Measurements from ENCODE around the gene MSRB1. TPM values are rescaled to one million over a fixed set of nuclear protein-coding genes. Genes with fewer than 3 reads are reported as not detected.

Gene MSRB1
- total RNA-seq, 1 experiment from 2014 or later: 18.3 TPM

- DNase-seq (ENCODE audit: low read depth, low spot score) (no peak), ATAC-seq (no peak)
- ChIA-PET RAD21 (ENCODE audit: low non-redundant PET in 1 of 2, low total read pairs in 2 of 2, uncharacterized antibody in 2 of 2, unreplicated experiment in 2 of 2) (no interaction called here), CTCF (interaction anchor here (1.6 kb wide), 1 partner anchor 12 kb away, joined by 9 read pairs; no protein-coding TSS in a partner anchor), POLR2A (no interaction called here)
- Histone ChIP-seq H3K4me1 (ENCODE audit: control insufficient read depth in 1 of 2, insufficient read depth in 2 of 2, low read length in 2 of 2) (peaks cover 11 to 34% of the 10 kb centered on the region in 2 experiments; a peak in 3 of 4 replicates), H3K27me3 (ENCODE audit: insufficient read depth, low read length) (no peaks in the 10 kb centered on the region), H3K4me2 (ENCODE audit: low read length) (peak overlapping the region; percentile 27; the same call in 1 of the 2 replicates), H3K36me3 (ENCODE audit: control insufficient read depth in 1 of 2, insufficient read depth in 2 of 2, low read length in 2 of 2) (peaks cover 0 to 5% of the 10 kb centered on the region in 2 experiments; a peak in 1 of 4 replicates), H3K9me3 (ENCODE audit: control insufficient read depth in 1 of 2, insufficient read depth in 1 of 2, low read depth in 1 of 2, low read length in 2 of 2) (no peaks in the 10 kb centered on the region), H3K9me2 (ENCODE audit: insufficient read depth) (no peaks in the 10 kb centered on the region), H3K27ac (ENCODE audit: low read depth, low read length) (no peak overlapping the region), H3K9ac (ENCODE audit: low read length) (no peak overlapping the region), H3K4me3 (replicated peaks in 1 of 2; ENCODE audit: low read depth in 1 of 2, low read length in 2 of 2) (no peak overlapping the region), H4K20me1 (ENCODE audit: insufficient read depth) (no peaks in the 10 kb centered on the region), H3K79me2 (ENCODE audit: insufficient read depth, low read length) (no peaks in the 10 kb centered on the region), H2AFZ (ENCODE audit: low read depth, low read length, poor library complexity, severe bottlenecking) (no peak overlapping the region)
- no peak for TF ChIP-seq SIN3A (IDR thresholded peaks at IDR 0.05; ENCODE audit: low read depth)
- TF ChIP-seq EZH2phosphoT487 (IDR thresholded peaks at IDR 0.05; ENCODE audit: borderline replicate concordance): no peak
- no peak for TF ChIP-seq SRF (IDR thresholded peaks at IDR 0.05; ENCODE audit: low read depth)
- TF ChIP-seq, protein P1, sequence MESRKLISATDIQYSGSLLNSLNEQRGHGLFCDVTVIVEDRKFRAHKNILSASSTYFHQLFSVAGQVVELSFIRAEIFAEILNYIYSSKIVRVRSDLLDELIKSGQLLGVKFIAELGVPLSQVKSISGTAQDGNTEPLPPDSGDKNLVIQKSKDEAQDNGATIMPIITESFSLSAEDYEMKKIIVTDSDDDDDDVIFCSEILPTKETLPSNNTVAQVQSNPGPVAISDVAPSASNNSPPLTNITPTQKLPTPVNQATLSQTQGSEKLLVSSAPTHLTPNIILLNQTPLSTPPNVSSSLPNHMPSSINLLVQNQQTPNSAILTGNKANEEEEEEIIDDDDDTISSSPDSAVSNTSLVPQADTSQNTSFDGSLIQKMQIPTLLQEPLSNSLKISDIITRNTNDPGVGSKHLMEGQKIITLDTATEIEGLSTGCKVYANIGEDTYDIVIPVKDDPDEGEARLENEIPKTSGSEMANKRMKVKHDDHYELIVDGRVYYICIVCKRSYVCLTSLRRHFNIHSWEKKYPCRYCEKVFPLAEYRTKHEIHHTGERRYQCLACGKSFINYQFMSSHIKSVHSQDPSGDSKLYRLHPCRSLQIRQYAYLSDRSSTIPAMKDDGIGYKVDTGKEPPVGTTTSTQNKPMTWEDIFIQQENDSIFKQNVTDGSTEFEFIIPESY (IDR thresholded peaks at IDR 0.05; ENCODE audit: extremely low read depth, insufficient replicate concordance, low read length): no peak
- no peak for TF ChIP-seq FOSL1 (IDR thresholded peaks at IDR 0.05; ENCODE audit: low read depth)
- TF ChIP-seq TCF7L2 (IDR thresholded peaks at IDR 0.05; ENCODE audit: borderline replicate concordance, extremely low read depth, insufficient read depth, insufficient read length): no peak
- no peak for TF ChIP-seq POLR2AphosphoS5 (IDR thresholded peaks at IDR 0.05; ENCODE audit: low read depth, low read length)
- BruUV-seq (replicated peaks): no TSS peak
- intact Hi-C loops (cut with micrococcal nuclease): no loop called here
Observed at GRCh38 chr16:1991588-1991947, 48.6 kb upstream of the MSRB1 start.

DNA sequence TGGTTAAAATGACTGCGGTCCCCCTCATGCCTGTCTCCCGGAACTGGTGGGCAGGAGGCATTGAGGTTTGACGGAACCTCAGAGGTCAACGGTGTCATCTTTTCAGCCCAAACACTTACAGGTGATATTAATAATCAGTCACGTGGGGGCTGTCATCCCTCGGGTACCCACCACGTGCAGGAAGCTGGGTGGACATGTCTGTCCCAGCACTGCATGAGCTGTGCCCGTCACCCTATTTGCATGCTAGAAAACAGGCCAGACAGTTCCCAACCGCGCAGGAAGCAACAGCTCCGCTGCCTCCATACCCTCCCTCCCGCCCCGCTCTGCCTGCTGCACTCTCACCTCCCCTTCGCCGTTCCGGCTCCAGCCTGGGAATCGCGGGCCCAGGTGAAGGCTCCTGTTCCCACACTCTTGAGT is 48.1 kb upstream of the MSRB1 start:
- DNase-seq (ENCODE audit: low read depth, low spot score) (no peak), ATAC-seq (no peak)
- POLR2A ChIA-PET: no interaction called here
- H3K9ac ChIP-seq (ENCODE audit: low read length): no peak overlapping the region
- no peaks in the 10 kb centered on the region for H3K27me3 ChIP-seq (ENCODE audit: insufficient read depth, low read length)
- RAD21 ChIA-PET (ENCODE audit: low non-redundant PET in 1 of 2, low total read pairs in 2 of 2, uncharacterized antibody in 2 of 2, unreplicated experiment in 2 of 2): no interaction called here
- H3K4me1 ChIP-seq (ENCODE audit: control insufficient read depth in 1 of 2, insufficient read depth in 2 of 2, low read length in 2 of 2): peaks cover 11 to 34% of the 10 kb centered on the region in 2 experiments; a peak in 3 of 4 replicates
- no peak overlapping the region for H3K4me3 ChIP-seq (replicated peaks in 1 of 2; ENCODE audit: low read depth in 1 of 2, low read length in 2 of 2)
- peaks cover under 1 to 9% of the 10 kb centered on the region in 2 experiments; a peak in 2 of 4 replicates for H3K36me3 ChIP-seq (ENCODE audit: control insufficient read depth in 1 of 2, insufficient read depth in 2 of 2, low read length in 2 of 2)
- H3K4me2 ChIP-seq (ENCODE audit: low read length): peak overlapping the region; percentile 67
- H3K9me3 ChIP-seq (ENCODE audit: control insufficient read depth in 1 of 2, insufficient read depth in 1 of 2, low read depth in 1 of 2, low read length in 2 of 2): no peaks in the 10 kb centered on the region
- peaks cover under 1% of the 10 kb centered on the region; the same call in 1 of the 2 replicates for H3K79me2 ChIP-seq (ENCODE audit: insufficient read depth, low read length)
- no peaks in the 10 kb centered on the region for H3K9me2 ChIP-seq (ENCODE audit: insufficient read depth)
- BruUV-seq (replicated peaks): no TSS peak
- H4K20me1 ChIP-seq (ENCODE audit: insufficient read depth): no peaks in the 10 kb centered on the region
- H2AFZ ChIP-seq (ENCODE audit: low read depth, low read length, poor library complexity, severe bottlenecking): no peak overlapping the region
- intact Hi-C loops (cut with micrococcal nuclease): no loop called here
- H3K27ac ChIP-seq (ENCODE audit: low read depth, low read length): peak overlapping the region; percentile 65; the same call in 1 of the 2 replicates
- CTCF ChIA-PET: interaction anchor here (1.6 kb wide), 1 partner anchor 13 kb away, joined by 9 read pairs; no protein-coding TSS in a partner anchor
- TF ChIP-seq RAD21 (IDR thresholded peaks at IDR 0.05; ENCODE audit: low read depth) (no peak), CBX3 (IDR thresholded peaks at IDR 0.05; ENCODE audit: low read depth) (no peak), CEBPB (IDR thresholded peaks at IDR 0.05; ENCODE audit: low read depth) (no peak), EGR1 (IDR thresholded peaks at IDR 0.05; ENCODE audit: low read depth) (no peak), TCF7L2 (IDR thresholded peaks at IDR 0.05; ENCODE audit: borderline replicate concordance, extremely low read depth, insufficient read depth, insufficient read length) (no peak), ZNF274 (IDR thresholded peaks at IDR 0.05; ENCODE audit: low read depth, low read length) (no peak), ELF1 (IDR thresholded peaks at IDR 0.05; ENCODE audit: borderline replicate concordance, low read depth) (no peak), EZH2phosphoT487 (IDR thresholded peaks at IDR 0.05; ENCODE audit: borderline replicate concordance) (no peak), SRF (IDR thresholded peaks at IDR 0.05; ENCODE audit: low read depth) (no peak), JUND (IDR thresholded peaks at IDR 0.05) (no peak)
- TF ChIP-seq, protein P2, sequence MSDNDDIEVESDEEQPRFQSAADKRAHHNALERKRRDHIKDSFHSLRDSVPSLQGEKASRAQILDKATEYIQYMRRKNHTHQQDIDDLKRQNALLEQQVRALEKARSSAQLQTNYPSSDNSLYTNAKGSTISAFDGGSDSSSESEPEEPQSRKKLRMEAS (IDR thresholded peaks at IDR 0.05): no peak
- TF ChIP-seq, protein P3, sequence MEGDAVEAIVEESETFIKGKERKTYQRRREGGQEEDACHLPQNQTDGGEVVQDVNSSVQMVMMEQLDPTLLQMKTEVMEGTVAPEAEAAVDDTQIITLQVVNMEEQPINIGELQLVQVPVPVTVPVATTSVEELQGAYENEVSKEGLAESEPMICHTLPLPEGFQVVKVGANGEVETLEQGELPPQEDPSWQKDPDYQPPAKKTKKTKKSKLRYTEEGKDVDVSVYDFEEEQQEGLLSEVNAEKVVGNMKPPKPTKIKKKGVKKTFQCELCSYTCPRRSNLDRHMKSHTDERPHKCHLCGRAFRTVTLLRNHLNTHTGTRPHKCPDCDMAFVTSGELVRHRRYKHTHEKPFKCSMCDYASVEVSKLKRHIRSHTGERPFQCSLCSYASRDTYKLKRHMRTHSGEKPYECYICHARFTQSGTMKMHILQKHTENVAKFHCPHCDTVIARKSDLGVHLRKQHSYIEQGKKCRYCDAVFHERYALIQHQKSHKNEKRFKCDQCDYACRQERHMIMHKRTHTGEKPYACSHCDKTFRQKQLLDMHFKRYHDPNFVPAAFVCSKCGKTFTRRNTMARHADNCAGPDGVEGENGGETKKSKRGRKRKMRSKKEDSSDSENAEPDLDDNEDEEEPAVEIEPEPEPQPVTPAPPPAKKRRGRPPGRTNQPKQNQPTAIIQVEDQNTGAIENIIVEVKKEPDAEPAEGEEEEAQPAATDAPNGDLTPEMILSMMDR (IDR thresholded peaks at IDR 0.05 in 2 of 3, conservative IDR thresholded peaks at IDR 0.05 in 1 of 3; ENCODE audit: borderline replicate concordance in 1 of 3, insufficient read depth in 1 of 3, low read depth in 2 of 3, low read length in 2 of 3): no peak

Data from HCT116 (cell line).